Putamen (tissue), 1 donor: ENCODE measurements around the gene RNASEH2B.

Source experiments
- DNase-seq: peaks from one replicate; pipeline ENCODE4 v3.0.0-alpha.2; 2016; ENCODE audit warnings: low spot score

RNASEH2B gene

GRCh38 chr13:50907781-50908180, 1.8 kb upstream of the RNASEH2B start:
- no peak for DNase-seq

- DNase-seq, result no peak
Observed at GRCh38 chr13:50908371-50908770, 1.2 kb upstream of the RNASEH2B start.

DNA sequence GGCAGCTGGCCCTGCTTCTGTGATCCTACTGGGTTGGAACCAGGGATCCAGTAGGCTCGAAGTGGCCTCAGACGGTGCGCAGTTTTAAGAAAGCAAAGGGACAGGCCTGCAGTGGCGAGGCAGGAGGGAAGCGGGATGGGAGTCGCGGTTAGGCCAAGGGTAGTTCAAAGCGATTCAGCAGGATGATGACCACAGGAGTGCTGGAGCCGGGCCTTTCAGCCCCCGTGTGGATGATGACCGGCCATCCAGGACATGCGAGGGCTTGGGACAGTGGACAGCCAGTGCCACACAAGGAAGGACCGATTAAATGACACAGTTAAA, 854 bp downstream of the RNASEH2B start:
- DNase-seq, result no peak

DNA sequence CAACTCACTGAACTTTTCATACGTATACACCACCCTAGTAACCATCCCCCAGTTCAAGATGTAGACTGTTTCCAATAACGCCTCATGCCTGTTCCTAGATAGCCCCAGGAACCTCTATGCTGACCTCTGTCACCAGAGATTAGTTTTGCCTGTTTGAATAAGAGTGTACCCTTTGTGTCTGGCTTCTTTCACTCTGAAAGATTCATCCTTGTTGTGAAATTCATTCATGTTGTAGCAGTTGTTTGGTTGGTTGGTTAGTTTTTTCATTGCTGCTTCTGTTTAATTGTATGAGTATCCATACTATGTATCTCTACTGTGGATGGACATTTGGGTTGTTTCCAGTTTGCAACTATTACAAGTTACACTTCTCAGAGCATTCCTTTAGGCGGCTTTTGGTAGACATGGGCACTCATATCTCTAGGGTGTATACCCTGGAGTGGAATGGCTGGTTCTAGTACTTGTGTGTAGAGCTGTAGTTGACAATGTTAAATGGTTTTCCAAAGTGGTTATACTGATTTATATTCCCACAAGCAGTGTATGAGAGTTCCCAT, 1.6 kb downstream of the RNASEH2B start:
- no peak for DNase-seq

- DNase-seq, result peak; percentile 72
Observed at GRCh38 chr13:50911937-50912795, 2.6 kb downstream of the RNASEH2B start.

GRCh38 chr13:50912851-50913250, 3.3 kb downstream of the RNASEH2B start:
- no peak for DNase-seq

- DNase-seq, result no peak
Observed at GRCh38 chr13:50914176-50914700, 4.6 kb downstream of the RNASEH2B start.

DNA sequence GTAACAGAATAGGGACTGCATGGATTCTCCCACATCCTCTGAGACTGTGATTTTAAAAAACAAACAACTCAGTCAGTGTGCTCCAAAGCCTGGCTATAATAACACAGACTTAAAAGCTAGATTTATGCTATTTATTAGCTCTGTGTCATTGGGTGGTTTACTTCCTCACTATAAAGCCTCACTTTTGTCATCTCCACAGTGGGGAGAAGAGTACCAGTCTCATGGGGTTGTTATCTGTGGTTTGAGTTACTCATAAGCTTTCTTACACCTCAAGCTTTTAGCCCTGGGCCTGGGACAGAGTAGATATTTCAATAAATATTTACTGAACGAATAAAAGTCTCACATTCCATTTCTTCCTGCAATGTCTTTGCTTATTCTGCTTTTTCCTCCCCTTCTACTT, 5.3 kb downstream of the RNASEH2B start:
- DNase-seq, result no peak

DNA sequence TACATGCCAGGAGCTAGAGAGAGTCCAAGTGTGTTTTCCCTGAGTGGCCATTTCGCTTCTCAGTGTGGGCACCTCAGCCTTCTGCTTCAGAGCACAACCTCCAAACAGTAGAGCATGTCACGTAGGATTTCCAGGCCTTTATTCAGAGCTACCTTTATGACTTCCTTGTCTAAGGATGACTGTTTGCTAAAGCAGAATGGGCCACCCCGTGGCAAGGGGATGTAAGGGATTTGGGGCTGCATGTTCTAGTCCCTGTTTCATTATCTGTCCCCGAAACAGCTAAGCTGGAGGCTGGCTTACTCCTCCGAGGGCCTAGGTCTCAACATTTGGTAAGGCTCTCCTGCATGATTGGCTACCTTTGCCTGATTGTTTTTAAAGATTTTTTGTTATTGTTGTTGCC, 6.0 kb downstream of the RNASEH2B start:
- DNase-seq, result no peak

GRCh38 chr13:50916701-50917184, 7.2 kb downstream of the RNASEH2B start:
- DNase-seq, result no peak

DNA sequence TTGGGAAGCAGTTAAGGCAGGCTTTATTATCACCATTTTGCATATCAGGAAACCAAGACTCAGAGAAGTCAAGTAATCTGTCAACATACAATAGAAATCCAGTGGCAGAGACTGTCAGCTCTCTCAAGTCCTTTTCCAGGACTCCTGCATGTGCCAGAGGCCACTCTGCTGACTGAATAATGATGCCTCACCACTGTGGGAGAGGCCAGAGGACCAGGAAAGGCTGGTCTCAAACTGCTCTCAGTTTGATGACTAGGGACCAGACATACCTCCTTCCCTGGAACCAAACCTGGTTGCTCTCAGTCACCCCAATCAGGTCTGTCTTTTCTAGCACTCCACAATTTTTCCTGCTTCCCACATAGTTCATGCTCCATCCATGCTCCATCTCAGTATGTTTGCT, 8.0 kb downstream of the RNASEH2B start:
- DNase-seq, result no peak

GRCh38 chr13:50918567-50918966, 9.0 kb downstream of the RNASEH2B start:
- DNase-seq, result no peak

DNA sequence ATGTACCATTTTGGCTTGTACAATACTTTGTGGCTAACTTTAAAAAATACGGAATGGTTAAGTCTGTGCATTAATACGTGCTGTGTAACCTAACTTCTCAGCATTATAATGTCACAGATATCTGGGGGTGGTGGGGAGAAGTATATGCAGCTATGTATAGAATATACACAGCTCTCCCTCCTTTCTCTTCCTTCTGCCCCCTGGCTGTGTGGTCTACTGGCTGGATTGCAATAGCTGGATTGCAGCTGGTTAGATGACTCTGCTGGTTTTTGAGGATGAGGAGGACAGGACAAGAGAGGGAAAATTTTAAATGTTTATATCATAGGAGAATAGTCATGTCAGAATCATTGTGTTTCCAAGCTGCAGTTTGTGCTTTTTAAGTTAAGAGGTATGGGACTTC, 9.7 kb downstream of the RNASEH2B start:
- no peak for DNase-seq

- DNase-seq, result no peak
Observed at GRCh38 chr13:50921706-50922105, 12.1 kb downstream of the RNASEH2B start.

DNA sequence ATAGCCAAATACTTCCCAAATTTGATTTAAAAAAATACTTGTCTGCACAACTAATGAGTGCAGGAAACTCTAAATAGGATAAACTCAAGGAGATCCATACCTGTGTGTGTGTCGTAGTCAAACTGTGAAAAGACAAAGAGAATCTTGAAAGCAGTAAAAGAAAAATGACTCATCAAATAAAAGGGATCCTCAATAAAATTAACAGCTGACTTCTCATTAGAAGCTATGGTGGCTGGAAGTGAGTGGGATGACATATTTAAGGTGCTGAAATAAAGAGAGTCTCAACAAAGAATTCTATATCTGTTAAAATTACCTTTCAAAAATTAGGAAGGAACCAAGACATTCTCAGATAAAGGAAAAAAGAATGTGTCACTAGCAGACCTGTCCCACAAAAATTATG, 13.7 kb downstream of the RNASEH2B start:
- DNase-seq, result no peak

GRCh38 chr13:50924025-50924424, 14.4 kb downstream of the RNASEH2B start:
- DNase-seq, result no peak

DNA sequence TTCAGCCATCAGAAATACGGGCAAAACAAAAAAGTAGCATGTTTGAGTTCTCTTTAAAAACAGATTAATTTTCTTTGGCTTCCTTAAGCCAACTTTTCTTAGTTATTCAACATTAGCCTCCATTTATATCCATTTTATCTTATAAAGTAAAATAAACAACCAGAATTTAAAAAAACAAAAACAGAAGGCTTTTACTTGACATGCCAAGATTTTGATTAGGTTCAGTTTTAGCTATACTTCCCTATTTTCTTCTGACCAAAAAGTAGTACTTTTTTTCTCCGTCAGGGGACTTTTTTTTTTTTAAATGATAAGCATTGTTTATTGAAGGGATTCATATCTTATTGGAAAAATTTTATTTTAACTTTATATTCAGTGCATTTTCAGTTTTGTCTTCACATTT, 18.1 kb downstream of the RNASEH2B start:
- no peak for DNase-seq

DNA sequence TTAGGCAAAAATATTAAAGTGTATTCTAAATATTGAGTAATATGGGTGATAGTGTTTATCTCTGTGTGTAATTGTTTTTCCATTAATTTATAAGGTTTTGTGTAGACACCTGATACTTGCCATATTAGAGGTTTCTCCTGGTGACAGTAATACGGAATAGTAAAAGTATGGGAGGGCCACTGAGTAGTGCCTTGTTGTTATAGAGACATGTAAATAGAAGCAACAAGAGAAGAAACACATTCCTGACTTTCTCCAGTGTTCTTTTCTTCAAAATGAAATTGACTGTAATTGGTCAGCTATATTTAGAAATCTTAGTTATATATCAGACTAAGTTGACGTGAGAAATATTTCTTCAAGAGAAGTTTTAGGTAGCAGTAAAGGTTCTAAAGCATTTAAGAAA, 18.5 kb downstream of the RNASEH2B start:
- no peak for DNase-seq

DNA sequence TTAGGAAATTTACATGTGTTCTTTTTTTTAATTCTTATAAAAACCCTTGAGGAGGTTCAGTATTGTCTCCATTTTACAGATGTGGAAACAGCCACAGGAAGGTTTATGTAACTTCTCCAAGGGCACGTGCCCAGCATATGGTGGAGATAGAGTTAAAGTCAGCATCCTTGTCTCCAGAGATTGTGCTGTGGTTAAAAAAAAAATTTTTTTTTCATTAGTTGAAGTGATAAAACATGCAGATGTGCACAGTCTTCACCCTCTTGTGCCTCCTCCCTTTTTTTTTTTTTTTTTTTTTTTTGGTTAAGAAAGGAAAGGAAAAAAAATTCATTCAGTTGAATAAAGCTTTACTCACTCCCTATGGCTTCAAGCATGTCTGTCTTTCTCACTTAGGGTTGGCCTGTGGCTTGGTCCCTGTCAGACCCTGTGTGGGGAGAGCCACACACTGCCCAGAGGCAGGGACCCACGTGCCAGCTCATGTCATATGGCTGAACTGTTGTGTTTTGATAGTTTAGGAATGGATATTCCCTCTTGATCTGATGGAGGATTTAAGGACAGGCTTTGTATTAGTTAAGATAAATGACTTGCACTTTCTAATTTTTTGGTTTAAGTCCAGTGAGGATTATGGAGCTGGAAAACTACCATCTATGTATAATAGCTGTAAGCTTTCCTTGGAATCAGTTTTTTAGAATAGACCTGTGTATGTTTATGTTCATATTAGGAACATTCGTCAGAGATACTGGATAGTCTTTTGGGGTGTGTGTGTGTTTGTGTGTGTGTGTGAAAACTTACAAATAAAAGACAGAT, 19.3 kb downstream of the RNASEH2B start:
- no peak for DNase-seq

DNA sequence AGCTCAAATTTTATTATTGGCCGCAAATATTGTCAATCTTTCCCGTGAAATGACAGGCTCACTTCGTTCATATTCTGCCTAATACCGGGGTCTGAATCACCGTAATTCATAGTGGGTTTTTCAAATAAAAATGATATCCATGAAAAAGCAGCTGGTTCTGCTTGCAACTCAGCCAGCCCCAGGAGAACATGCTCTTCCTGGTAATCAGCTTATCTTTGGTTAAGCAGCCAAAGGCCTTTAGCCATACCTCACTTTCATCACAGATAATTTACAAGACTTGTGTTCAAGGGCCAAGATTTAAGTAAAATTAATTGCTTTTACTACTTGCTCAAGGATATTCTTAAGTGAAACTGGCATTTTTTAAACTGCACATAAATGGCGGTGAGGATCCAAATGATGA, 22.5 kb downstream of the RNASEH2B start:
- no peak for DNase-seq

- no peak for DNase-seq
Observed at GRCh38 chr13:50934735-50935435, 25.3 kb downstream of the RNASEH2B start.

- no peak for DNase-seq
Observed at GRCh38 chr13:50936679-50937078, 27.1 kb downstream of the RNASEH2B start.
